ES-I3 (cell line): ENCODE results near the gene SLU7.

Experiments
- H3K36me3 ChIP-seq: 2 replicates; pipeline ENCODE4 v1.6.1; 2013; ENCODE audit warnings: mild to moderate bottlenecking, low read length, control low read depth, moderate library complexity; ENCODE audit not compliant: insufficient read depth
- H3K4me1 ChIP-seq: 2 replicates; pipeline ENCODE4 v1.6.1; 2013; ENCODE audit warnings: mild to moderate bottlenecking, control low read depth, low read length; ENCODE audit not compliant: insufficient read depth
- H3K9ac ChIP-seq: 2 replicates; pipeline ENCODE4 v1.6.1; 2013; ENCODE audit warnings: low read depth, mild to moderate bottlenecking, low read length, moderate library complexity
- H3K9me3 ChIP-seq: 2 replicates; pipeline ENCODE4 v1.6.1; 2013; ENCODE audit warnings: mild to moderate bottlenecking, low read length, moderate library complexity; ENCODE audit not compliant: control insufficient read depth, insufficient read depth

The SLU7 gene

DNA sequence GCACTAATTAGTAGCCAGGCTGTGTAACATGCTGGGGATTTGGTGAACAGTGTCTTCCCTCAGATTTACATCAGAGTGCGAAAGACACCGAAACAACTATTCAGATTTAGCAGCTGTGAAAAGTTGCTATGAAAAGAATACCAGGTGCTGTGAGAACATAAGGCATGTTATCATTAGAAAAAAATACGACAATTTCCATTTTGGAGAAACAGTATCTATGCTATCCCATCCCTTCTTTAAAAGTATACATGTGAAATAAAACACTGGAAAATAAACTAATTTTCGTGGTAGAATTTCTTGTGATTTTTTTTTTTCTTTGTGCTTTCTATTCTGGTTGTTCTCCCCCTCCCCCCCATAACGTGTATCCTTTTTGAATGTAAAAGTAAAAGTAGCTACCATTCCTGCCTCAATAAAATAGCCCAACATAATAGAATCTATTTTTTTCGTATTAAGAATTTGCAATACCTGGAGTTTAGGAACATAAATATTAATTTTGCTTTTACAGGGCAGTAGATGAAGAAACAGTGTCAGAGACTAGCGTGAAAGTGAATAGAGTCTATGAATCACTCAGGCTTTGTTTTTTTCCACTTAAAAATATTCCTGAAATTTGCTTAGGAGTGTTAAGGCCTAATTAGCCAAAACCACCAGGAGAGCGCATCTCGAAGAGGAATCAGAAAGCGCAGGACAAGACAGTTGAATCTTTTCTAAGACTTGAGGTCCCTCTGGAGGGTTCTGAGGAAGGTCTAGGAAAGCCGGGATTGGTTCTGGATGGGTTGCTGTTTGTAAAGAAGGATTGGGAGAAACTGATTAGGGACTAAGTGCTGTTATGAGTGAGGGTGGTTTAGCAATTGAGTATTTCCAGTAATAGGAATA lies 813 bp upstream of the SLU7 start:
- Histone ChIP-seq H3K9ac (peak overlapping the region; percentile 86), H3K4me1 (peaks cover 10% of the 10 kb centered on the region), H3K36me3 (peaks cover 5% of the 10 kb centered on the region; the same call in 1 of the 2 replicates), H3K9me3 (no peaks in the 10 kb centered on the region)

- H3K4me1 ChIP-seq: peaks cover 12% of the 10 kb centered on the region; the same call in 1 of the 2 replicates
- H3K9me3 ChIP-seq: no peaks in the 10 kb centered on the region
- no peaks in the 10 kb centered on the region for H3K36me3 ChIP-seq
- H3K9ac ChIP-seq: peak within 1 kb of the TSS; percentile 92
Measured at GRCh38 chr5:160399402-160400353, 19.2 kb downstream of the SLU7 start, which contains the start of gene FAM200C. Gene FAM200C (minus strand): TSS chr5:160400054. CDS start chr5:160395490, 4,564 bp downstream.

DNA sequence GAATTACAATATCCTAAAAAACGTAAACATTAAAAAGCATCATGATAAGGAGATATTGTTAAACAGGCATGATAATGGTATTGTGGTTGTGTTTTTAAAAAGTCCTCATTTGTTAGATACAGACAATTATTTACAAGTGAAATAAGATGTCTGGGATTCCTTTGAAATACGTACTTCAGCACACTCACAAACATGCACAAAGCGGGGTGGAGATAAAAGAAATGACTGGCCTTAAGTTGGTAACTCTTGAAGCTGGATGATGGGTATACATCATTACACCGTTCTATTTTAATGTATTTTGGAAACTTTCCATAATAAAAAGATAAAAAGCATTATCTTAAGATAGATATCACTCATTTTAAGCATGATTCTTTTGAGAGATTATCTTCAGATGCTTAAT lies 20.1 kb downstream of the SLU7 start:
- Histone ChIP-seq H3K36me3 (no peaks in the 10 kb centered on the region), H3K9me3 (no peaks in the 10 kb centered on the region)

GRCh38 chr5:160397492-160397891 lies 21.4 kb downstream of the SLU7 start:
- Histone ChIP-seq H3K4me1 (peaks cover 12% of the 10 kb centered on the region; the same call in 1 of the 2 replicates), H3K9ac (no peak overlapping the region), H3K36me3 (no peaks in the 10 kb centered on the region), H3K9me3 (no peaks in the 10 kb centered on the region)

More for the DNA sequence above, 20.1 kb downstream of the SLU7 start:
- Histone ChIP-seq H3K9ac (peak overlapping the region; percentile 92; the same call in 1 of the 2 replicates), H3K4me1 (peaks cover 12% of the 10 kb centered on the region; the same call in 1 of the 2 replicates)

- Histone ChIP-seq H3K36me3 (no peaks in the 10 kb centered on the region), H3K9ac (no peak overlapping the region), H3K4me1 (peaks cover 12% of the 10 kb centered on the region; the same call in 1 of the 2 replicates), H3K9me3 (no peaks in the 10 kb centered on the region)
Measured at GRCh38 chr5:160395111-160395510, 23.8 kb downstream of the SLU7 start.

GRCh38 chr5:160390787-160391696 lies 27.8 kb downstream of the SLU7 start:
- H3K9ac ChIP-seq: no peak overlapping the region
- 0 out of 2 replicates have a peak, but pooled peaks cover 3% of the 10 kb centered on the region for H3K9me3 ChIP-seq
- H3K36me3 ChIP-seq: no peaks in the 10 kb centered on the region
- no peaks in the 10 kb centered on the region for H3K4me1 ChIP-seq

DNA sequence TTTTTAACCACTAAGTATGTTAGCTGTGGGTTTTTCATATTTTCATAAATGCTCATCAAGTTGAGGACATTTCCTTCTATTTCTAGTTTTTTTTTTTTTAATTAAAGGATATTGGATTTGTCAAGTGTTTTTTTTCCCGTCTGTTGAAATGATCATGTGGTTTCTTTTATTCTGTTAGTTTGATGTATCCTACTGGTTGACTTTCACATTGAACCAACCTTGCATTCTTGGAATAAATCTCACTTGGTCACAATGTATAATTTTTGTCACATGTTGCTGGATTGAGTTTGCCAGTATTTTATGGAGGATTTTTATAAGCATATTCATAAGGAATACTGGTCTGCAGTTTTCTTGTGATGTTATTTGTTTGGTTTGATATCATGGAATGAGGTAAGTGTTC lies 31.4 kb downstream of the SLU7 start:
- 0 out of 2 replicates have a peak, but pooled peaks cover 3% of the 10 kb centered on the region for H3K9me3 ChIP-seq
- no peaks in the 10 kb centered on the region for H3K4me1 ChIP-seq
- no peaks in the 10 kb centered on the region for H3K36me3 ChIP-seq
- H3K9ac ChIP-seq: no peak overlapping the region

DNA sequence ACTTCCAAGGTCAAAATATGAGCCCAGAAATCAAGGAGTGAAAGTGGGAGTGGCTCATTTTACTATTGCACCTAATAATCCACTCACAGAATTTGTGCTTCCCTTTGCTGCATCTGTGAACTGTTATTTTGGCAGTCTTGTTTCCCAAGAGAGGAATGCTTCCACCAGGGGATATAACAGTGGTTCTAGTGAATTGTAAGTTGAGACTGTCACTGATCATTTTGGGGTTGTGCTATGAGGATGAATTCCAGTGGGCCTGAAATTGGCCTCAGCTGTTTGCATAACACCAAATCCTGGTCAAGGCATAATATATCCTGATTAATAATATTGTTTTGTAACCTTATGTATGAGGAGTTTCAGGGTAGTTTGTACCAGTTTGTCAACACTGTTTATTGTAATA lies 33.4 kb downstream of the SLU7 start:
- H3K4me1 ChIP-seq: no peaks in the 10 kb centered on the region
- H3K9ac ChIP-seq: no peak overlapping the region
- H3K36me3 ChIP-seq: no peaks in the 10 kb centered on the region
- H3K9me3 ChIP-seq: 0 out of 2 replicates have a peak, but pooled peaks cover 3% of the 10 kb centered on the region

DNA sequence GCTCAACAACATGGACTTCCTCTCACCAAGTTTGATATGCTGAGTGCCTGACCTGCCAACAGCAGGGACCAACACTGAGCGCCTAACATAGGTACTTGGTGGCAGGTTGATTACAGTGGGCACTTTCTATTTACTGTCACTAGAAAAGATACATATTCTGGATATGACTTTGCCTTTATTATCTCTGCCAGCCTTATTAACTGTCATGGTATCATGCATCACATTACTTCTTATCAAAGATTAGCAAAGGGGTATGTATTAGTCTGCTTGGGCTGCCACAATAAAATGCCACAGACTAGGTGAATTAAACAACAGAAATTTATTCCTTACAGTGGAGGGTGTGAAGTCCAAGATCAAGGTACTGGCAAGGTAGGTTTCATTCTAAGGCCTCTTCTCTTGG lies 34.2 kb downstream of the SLU7 start:
- H3K36me3 ChIP-seq: no peaks in the 10 kb centered on the region
- H3K9ac ChIP-seq: no peak overlapping the region
- 0 out of 2 replicates have a peak, but pooled peaks cover 3% of the 10 kb centered on the region for H3K9me3 ChIP-seq
- H3K4me1 ChIP-seq: no peaks in the 10 kb centered on the region; the same call in 1 of the 2 replicates

- no peaks in the 10 kb centered on the region; the same call in 1 of the 2 replicates for H3K4me1 ChIP-seq
Measured at GRCh38 chr5:160382346-160382745, 36.5 kb downstream of the SLU7 start.

DNA sequence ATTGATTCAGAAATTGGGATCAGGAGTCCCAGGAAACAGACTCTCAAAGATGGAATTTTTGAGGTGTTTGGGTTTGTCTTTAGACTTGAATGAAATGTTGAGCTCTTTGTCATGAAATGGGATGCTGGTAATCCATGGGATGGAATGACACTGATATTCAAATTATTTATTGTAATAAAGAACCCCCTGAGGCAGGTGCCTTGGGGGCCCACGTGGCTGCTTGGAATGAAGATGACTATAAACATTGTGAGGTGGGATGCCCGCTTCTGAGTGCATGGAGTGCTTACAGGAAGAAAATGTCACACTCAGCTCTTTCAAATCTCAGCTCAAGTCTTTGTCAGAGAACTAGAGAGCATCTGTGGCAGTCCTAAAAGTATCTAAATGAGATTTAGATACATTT lies 38.8 kb downstream of the SLU7 start:
- Histone ChIP-seq H3K9me3 (no peaks in the 10 kb centered on the region), H3K9ac (no peak overlapping the region)

More at GRCh38 chr5:160382346-160382745, 36.5 kb downstream of the SLU7 start:
- H3K9ac ChIP-seq: no peak overlapping the region
- no peaks in the 10 kb centered on the region for H3K9me3 ChIP-seq
- no peaks in the 10 kb centered on the region for H3K36me3 ChIP-seq

GRCh38 chr5:160379511-160379910 lies 39.4 kb downstream of the SLU7 start:
- no peaks in the 10 kb centered on the region for H3K36me3 ChIP-seq
- no peaks in the 10 kb centered on the region; the same call in 1 of the 2 replicates for H3K4me1 ChIP-seq
- H3K9ac ChIP-seq: no peak overlapping the region
- no peaks in the 10 kb centered on the region for H3K9me3 ChIP-seq

More for the DNA sequence above, 38.8 kb downstream of the SLU7 start:
- Histone ChIP-seq H3K36me3 (no peaks in the 10 kb centered on the region), H3K4me1 (no peaks in the 10 kb centered on the region; the same call in 1 of the 2 replicates)

- Histone ChIP-seq H3K4me1 (no peaks in the 10 kb centered on the region; the same call in 1 of the 2 replicates), H3K9me3 (no peaks in the 10 kb centered on the region), H3K9ac (no peak overlapping the region), H3K36me3 (no peaks in the 10 kb centered on the region)
Measured at GRCh38 chr5:160378330-160378729, 40.6 kb downstream of the SLU7 start.
